HG03378 (cell line): ENCODE measurements around the gene FLYWCH2.
A peak's percentile ranks its signal among the peaks of the same experiment; 100 is the strongest.
"Not testable (repeated sequence)": the region's sequence is repeated elsewhere in the genome, so short reads cannot be mapped to it uniquely, and the experiment has no call there.

Source experiments
- ATAC-seq: cut with Tn5 transposase; IDR thresholded peaks from one replicate; pipeline ENCODE4 v1.9.1; 2021; ENCODE audit warnings: mild to moderate bottlenecking, moderate library complexity; ENCODE audit not compliant: unreplicated experiment

The FLYWCH2 gene

DNA sequence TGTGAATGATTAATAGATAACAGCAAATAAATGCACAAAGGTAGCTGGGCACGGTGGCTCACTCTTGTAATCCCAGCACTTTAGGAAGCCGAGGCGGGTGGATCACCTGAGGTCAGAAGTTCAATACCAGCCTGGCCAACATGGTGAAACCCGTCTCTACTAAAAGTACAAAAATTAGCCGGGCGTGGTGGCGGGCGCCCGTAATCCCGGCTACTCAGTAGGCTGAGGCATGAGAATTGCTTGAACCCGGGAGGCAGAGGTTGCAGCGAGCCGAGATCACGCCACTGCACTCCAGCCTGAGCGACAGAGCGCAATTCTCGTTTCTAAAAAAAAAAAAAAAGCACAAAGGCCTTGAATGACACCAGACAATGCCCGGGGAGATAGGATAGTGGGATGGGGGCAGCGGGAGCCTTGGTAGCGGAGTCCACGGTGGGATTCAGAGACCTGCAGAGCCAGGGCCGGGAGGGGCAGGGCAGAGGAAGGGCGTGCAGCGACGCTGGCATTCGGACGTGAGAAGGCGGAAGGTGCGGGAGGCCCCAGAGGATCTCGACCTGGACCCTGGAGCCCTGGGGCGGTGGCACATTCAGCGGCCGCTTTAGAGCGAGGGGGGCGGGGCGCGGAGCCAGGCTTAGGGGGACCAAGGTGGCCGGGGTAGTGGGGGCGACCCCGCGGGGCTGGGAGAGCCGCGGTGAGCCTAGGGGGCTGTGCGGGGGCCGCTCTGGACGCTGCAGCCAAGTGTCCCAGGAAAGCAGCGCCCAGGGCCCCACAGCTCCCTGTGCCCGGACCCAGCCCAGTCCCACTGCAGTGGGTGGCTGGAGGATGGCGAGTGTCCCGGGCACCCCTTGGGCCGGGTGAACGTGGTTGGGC, 999 bp upstream of the FLYWCH2 start:
- ATAC-seq = no peak

DNA sequence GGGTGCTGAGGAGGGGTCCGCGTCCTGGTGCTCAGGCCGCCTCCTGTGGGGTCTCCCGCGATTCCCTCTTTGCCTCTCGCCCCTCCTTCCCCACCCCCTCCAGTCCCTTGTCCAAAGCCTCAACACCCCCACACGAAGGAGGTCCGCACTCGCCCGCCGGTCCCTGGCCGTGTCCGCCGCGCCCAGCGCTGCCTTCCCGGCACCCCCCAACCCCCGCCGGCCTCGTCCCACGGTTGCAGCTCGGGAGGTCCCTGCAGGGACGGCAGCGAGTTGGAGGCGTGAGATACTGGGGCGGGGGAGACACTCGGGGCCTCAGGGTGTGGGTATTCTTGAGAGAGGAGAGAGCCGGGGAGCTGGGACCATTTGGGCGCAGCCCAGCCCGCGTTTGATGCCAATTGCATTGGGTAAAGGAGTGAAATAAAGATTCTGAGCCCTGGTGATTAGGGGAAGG, 468 bp downstream of the FLYWCH2 start:
- ATAC-seq = no peak

DNA sequence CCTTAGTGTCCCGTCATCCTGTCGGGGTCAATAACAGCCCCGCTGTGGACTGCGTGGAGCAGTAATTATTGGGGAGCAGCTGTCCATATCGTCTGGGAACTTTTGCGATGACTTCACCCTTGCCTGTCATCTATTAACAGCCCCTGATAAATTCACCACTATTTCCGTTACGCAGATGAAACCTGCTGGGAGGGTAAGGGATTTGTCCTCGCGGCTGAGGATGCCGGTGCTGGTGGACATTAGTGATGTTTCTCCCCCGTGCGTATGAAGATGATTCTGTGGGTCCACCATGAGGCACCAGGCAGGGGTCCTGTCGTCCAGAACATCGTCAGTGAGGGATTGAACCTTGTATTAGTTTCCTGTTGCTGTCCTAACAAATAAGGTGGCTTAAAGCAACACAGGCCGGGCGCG, 1.0 kb downstream of the FLYWCH2 start:
- ATAC-seq = no peak

DNA sequence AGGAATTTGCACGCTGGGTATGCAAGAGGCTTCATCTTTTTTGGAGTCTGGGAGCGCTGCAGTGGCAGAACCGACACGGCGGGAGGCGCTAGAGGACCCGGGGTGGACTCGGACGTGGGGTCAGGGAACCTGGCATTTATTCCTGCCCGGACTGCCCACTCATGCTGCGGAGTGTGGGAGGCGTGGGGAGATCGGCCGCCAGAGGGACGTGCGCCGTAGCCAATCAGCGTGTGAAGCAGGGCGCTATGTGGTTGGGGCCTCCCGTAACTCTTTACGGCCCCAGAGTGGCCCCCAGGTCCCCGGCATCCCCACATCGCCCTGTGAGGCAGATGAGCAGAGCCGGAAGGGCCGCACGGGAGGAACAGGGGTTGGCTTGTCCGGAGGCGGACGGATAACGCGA, 11.2 kb downstream of the FLYWCH2 start:
- ATAC-seq = no peak

DNA sequence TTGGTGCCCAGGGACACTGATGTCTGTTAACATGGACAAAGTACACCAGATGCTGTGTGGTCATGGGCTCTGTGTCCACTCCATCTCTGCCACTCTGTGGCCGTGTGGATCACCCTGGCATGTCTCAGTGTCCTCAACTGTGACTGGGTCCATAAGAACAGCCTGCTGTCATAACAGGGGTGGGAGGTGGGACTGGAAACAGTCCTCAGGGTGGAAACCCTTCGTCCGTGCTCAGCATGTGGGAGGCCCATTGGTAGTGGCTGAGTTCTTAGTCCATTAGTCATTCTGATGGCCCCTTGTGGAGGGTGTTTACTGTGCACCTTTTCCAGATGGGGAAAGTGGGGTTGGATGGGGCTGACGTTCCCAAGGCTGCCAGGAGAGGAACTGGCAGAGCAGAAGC, 12.8 kb downstream of the FLYWCH2 start:
- ATAC-seq = no peak

DNA sequence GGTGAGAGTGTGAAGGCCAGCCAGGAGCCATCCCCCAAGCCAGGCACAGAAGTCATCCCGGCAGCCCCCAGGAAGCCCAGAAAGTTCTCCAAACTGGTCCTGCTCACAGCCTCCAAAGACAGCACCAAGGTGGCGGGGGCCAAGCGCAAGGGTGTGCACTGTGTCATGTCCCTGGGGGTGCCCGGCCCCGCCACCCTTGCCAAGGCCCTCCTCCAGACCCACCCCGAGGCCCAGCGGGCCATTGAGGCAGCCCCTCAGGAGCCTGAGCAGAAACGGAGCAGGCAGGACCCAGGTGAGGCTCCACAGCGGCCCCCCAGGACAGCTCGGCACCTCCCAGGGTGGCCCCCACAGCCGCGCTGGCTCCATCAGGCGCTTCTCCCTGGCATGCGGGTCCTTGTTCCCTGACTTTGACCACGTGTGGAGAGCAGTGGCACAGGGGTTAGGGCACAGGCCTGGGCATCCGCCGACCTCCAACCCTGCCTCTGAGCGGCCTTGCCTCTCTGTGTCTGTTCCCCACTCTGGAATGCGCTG, 13.5 kb downstream of the FLYWCH2 start:
- ATAC-seq = no peak

DNA sequence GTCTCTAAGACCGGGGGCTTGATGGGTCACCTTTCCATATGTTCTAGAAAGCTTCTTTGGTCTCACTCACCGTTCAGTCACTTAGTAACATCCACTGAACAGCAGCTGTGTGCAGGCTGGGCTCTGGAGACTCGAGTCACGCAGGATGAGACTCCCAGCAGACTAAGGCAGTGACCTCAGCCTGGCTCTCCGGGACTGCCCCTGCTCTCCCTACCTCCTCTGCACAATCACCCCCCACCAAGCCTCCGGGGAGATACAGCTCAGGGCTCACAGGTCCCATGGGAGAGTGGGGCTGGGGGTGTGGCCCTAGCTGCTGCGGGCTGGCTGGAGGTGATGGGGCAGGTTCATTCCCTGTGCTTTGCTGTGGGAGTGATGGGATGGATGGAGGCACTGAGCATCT, 14.1 kb downstream of the FLYWCH2 start:
- no peak for ATAC-seq

DNA sequence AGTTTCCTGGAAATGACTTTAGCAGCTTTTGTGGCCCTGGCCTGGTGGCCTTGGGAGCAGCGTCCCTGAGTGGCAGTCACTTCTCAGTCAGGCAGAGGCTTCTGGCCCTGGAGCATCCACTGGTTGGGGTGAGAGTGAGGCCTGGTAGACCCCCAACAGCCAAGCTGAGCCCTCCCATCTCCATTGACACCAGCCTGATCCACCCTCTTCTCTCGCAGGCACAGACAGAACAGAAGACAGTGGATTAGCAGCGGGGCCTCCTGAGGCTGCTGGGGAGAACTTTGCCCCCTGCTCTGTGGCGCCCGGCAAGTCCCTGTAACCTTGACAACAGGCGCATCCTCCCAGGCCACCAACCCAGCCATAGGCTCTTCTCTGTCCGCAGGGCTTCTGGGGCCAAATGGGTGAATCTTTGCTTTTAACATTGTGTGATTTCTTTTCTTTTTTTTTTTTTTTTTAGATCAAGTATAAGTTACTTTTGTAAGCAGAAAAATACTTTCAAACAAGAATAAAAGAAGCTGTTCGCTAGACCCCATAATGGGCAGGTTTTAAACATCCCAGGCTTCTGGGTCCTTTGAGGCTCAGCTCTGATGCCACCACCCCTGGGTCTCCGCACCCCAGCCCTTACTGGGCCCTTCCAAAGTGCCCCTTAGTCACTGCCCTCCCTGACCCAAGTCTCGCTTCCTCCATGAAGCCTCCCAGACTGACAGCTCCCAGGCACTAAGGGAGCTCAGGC, 16.0 kb downstream of the FLYWCH2 start:
- ATAC-seq = no peak

DNA sequence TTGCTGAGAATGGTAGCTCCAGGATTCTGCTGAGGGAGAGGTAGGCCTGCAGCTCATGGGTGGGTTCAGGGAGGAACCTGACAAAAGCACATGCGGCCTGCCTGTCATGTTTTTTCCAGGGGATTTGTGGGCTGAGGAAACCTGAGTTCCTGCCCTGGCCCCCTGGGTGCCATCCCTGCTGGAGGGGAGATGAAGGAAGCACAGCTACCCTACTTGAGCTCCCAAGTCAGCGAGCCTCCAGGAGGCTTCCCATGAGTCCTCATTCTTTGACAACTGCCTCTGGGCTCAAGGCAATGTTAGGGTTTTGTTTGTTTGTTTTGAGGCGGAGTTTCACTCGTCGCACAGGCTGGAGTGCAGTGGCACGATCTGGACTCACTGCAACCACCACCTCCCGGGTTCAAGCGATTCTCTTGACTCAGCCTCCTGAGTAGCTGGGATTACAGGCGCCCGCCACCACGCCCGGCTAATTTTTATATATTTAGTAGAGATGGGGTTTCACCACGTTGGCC, 16.6 kb downstream of the FLYWCH2 start:
- no peak for ATAC-seq

DNA sequence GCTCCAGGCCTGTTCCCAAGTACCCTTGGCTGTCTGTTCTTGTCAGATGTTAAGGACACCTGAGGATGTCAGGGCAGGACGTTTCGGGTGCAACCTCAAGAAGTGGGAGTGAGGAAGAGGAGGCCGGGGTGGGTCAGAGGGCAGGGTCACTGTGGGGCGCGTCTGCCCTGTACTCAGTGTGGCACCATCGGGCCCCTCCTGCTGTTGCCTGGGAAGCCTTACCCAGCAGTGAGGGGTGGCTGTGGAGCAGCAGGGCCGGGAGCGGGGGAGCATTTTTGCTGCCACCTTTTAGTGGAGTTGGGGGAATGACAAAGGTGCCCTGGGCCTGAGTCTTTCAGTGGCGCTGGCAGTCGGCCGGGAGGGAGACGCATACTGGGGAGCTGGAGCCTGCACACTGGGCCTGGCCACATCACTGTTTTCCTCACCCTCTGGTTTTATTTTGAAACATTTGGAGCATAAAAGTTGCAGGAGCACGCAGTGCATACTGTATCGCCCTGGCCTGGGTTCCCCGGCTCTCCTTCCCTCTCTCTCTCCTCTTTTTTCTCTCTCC, 17.6 kb downstream of the FLYWCH2 start:
- ATAC-seq = no peak

DNA sequence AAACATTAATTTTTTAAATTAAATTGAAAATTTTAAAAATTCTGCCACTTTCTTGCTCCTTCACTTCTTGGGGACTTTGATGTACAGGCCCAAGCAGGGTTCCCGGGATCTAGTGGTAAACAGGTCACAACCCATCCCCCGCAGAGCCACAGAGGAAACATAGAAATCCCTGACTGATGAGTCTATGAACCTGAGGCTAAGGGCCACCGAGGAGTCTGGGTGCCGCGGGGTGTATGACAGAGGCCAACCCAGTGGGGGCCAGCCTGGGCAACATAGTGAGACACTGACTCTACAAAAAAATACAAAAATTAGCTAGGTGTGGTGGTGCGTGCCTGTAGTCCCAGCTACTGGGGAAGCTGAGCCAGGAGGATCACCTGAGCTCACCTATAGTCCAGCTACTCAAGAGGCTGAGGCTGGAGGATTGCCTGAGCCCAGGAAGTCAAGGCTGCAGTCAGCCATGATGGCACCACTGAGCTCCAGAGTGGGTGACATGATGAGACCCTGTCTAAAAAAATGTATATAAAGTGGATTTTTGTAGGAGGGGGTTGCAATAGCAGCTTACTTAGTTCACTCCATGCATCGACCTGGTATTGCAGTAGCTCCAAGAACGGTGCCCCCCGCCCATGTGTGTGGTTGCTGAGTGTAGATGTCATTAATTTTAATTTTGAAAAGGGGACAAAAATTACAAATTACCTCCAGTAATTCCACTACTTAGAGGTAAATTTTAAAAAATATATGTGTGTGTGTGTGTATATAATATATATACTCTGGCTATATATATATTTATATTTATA, 19.5 kb downstream of the FLYWCH2 start:
- ATAC-seq = no peak

DNA sequence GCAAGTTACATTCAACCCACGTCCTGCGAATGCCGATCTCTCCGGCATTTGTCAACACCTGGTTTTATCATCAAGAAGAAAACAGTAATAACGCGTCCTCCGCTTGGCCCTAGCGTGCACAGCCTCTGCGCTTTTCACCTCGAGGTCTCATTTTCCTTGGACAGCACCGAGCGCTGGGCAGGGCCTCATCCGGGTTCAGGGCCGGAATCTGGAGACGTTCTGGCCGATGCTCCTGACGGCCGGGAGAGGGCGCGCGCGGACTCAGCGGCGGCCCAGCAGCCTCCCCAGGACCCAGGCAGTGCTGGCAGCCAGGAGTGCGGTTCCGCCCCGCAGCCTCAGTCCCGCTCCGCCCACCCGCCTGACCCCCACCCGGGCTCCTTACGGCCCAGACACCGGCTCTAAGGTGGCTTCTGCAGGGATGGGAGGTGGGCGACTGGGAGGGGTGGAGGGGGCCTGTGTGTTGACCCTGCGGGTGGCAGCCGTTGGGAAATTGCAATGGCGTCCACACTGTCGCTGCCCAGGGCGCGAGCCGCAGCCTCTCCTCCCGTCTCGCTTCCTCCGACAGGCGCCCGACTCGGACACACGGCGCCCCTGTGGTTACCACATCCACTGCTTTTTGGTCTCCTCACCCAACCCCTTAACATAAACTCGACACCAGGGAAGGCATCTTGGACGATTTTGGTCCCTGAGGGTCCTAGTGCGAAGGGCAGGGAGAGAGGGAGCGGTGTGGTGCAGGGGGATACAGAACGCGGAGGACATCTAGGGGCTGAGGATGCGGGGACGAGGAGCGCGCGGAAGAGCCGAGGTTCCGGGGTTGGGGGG, 21.3 kb downstream of the FLYWCH2 start:
- ATAC-seq = peak; percentile 53

DNA sequence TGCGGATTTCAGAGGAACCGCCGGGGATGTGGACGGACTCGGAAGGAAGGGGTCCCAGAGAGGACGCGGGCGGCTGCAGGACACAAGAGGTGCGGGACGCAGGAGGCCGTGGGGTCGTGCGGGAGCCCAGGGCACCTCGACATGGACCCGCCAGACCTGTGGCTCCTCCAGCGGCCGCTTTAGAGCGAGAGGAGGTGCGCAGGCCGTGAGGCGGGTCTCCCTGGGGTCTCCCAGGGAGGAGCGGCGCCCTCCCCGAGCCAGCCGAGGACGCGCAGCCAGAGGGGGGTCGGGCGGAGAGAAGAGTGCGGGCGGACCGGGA, 21.9 kb downstream of the FLYWCH2 start:
- ATAC-seq = no peak

DNA sequence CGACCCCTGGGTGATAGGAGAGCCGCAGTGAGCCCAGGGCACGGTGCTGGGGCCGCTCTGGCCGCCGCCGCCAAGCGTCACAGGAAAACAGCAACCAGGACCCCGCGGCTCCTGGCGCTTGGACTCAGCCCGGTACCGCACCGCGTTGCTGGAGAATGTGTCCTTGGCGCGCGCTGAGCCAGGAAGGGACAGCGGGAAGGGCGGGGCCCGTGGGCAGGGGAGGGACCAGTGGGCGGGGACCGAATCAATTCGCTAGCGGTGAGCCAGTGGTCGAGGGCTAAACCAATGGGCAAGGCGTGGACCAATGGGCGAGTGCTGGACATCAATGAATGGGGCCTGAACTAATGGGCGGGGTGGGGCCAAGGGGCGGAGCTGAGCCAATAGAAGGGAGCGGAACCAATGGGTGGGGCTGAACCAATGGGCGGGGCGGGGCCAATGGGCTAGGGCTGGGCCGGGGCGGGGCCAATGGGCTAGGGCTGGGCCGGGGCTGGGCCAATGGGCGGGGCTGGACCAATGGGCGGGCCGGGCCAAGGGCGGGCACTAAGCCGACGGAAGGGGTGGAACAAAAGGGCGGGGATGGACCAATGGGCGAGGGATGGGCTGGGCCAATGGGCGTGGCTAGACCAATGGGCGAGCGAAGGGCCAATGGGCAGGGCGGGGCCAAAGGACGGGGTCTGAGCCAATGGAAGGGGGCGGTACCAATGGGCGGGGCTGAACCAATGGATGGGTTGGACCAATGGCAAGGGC, 22.4 kb downstream of the FLYWCH2 start:
- ATAC-seq = peak; percentile 32

DNA sequence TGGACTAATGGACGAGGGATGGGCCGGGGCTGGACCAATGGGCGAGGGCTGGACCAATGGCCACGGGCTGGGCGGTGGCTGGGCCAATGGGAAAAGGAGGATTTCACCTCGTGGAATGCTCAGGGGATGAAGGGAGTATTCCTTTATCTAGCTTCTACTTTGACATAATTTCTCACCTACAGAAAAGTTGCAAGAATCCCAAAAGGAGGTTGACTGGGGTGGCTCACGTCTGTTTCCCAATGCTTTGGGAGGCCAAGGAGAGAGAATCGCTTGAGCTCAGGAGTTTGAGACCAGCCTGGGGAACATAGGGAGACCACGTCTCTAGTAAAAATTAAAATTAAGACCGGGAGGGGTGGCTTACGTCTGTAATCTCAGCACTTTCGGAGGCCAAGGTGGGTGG, 23.0 kb downstream of the FLYWCH2 start:
- no peak for ATAC-seq

DNA sequence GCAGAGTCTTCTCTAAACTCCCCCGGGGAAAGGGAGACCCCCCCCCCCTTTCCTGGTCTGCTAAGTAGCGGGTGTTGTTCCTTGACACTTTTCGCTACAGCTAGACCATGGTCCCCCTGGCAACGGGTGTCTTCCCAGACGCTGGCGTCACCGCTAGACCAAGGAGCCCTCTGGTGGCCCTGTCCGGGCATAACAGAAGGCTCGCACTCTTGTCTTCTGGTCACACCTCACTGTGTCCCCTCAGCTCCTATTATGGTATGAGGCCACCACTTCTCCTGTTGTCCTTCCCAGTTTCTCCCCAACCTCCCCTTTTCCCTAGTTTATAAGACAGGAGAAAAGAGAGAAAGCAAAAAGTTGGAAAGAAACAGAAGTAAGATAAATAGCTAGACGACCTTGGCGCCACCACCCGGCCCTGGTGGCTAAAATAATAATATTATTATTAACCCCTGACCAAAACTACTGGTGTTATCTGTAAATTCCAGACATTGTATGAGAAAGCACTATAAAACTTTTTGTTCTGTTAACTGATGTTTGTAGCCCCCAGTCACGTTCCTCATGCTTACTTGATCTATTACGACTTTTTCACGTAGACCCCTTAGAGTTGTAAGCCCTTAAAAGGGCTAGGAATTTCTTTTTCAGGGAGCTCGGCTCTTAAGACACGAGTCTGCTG, 24.2 kb downstream of the FLYWCH2 start:
- not testable (repeated sequence) for ATAC-seq

DNA sequence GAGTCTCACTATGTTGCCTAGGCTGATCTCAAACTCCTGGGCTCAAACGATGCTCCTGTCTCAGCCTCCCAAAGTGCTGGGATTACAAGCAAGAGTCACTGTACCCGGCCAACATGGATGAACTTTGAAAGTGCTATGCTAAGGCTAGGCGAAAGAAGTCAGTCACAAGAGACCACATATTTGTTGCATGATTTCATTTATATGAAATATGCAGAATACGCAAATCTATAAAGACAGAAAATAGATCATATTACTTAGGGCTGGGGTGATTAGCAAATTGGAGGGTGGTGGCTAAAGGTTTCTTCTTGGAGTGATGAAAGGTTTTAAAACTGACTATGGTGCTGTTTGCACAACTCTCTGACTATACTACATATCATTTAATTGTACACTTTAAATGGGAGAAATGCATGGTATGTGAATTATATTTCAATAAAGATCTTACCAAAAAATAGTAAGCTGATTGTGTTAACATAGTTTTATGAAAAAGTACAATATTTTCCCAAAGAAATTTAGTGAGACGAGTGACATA, 27.5 kb downstream of the FLYWCH2 start:
- no peak for ATAC-seq

DNA sequence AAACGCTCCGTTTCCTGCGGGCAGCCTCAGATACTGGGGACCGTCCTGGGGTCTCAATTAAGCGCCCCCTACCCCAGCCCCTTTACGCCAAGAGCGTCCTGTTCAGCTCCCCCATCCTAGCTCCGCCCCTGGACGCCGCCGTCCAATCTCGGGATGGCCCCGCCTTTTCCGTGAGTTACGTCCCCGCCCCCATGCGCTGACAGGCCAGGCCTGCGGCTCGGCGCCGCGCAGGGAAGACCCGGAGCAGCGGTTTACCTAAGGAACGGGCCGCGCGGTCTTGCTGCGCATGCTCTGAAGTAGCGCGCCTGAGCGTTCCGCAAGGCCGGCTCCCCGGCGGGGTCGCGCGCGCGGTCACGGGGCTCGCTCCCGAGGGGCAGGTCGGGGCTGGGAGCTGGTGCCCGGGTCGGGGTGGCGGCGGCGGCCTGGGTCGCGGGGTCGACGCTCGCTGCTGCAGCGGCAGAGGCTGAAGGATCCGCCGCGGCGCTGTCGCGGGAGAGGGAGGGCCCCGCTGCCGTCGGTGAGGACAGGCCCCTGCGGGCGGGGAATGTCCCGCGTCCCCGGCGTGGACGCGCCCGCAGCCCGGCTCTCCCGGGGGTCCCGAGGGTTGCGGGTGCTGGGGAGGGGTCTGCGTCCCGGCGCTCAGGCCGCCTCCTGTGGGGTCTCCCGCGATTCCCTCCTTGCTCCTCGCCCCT, 28.8 kb downstream of the FLYWCH2 start, which contains the start of gene FLYWCH1:
Gene FLYWCH1, plus strand, starts transcription at position 294 of the 692 bp plus-strand sequence. CDS start 17,755 bp downstream, outside the sequence.
- peak; percentile 80 for ATAC-seq
